ENCODE data around the gene CERKL.

The CERKL gene

DNA sequence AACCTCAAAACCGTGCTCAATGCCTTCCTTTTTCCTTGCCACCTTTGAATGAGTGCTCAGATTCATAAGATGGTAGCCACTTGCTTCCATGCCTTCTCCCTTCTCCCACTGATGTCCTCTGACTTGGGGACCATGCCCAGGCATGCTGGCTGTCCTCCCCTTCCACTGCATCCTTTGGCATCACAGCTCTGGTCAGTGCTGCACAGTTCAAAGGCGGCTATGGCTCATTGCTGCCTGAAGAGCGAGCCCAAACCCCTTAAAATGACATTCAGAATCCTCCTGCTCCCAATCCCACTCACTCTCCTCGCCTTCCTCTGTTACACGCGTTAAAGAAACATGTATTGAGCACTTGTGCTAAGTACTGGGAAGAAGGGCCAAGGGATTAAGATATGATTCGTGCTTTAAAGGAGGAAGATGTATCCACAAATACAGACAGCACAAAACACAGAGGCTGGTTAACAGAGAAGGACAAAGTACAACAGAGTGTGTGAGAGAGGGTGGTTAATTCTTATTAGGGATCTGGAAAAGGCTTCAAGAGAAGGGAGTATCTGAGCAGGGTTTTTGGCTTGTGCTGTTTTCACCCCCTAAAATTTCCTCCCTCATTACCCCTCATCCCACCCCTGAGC, 81.8 kb downstream of the CERKL start:
- no peak for DNase-seq (ENCODE audit: low read depth)

DNA sequence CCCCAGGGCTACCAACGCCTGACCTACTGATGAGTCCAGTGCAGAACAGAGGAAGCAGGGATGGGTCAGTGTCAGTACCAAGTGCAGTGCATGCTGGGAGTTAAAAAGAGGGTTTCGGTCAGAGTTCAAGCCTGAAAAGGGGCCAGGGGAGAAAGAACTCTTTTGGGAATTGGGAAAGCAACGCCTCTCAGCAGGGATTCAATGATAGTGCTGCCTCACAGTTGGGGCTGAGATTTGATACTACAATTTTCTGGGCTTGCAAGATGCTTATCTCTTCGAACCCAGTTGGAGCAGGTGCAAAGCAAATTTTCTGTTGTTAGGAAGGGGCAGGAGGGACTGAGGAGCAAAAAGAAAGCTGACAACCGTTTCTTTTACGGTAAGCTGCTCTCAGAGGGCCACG, 82.6 kb downstream of the CERKL start:
- no peak for DNase-seq (ENCODE audit: low read depth)

DNA sequence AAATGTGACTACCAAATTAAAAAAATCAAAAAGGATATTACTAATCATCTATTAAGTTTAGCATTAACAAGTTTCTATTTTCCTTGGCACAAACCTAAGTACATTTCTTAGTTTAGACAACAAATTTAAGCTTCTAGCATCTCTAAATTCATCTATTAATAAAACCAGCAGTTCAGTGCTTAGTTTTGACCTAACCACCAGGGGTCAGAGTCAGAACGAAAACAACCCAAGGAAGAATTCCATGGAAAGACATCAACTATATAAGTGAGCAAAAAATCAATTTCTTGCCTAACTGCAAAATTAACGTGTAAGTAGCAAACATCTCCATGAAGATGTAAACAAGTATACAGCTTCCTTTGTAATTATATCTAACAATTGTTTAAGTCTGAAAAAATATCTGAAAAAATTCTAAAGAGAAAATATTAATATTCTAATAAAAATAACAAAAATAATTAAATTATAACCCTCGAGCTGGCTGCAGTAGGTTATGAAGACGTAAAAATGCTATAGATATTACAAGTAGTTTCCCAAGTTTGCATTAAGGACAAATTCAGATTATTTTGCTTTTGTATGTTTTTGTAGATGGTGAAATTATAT, 83.7 kb downstream of the CERKL start:
- DNase-seq (ENCODE audit: low read depth), result no peak

DNA sequence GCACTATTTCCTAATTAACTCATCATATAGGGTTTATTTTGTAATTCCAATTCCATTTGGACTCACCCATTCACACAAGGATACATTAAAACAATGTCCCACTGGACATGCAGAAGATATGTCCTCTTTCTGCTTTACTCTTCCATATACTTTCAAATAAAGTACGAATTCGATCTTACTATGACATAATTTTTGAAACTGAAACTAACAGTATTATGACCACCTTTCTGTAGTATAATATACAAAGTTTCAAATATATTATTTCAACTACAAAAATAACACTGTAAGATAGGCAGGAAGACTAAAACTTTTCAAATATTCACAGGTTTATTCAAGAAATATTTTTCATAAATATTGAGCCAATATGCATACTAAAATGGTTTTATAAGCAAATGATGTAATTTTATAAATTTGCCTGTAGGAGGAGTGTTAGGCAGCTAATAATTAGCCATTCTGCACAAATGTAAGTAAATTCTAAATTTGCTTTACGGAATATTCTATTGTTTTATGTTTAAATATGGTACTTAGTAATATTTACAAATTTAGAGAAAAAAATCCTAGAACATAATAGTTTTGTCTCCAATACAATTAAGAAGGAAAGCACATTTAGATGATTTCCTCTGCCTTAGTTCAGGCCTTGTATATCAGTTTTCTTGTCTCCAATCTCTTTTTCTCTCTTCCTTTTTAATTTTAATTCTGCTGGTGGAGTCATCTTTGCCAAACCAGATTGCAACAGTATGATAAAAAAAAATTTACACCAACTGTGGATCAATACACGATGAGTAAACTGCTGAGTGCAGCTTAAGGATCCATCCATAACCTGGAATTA, 85.9 kb downstream of the CERKL start:
- no peak for DNase-seq (ENCODE audit: low read depth)

DNA sequence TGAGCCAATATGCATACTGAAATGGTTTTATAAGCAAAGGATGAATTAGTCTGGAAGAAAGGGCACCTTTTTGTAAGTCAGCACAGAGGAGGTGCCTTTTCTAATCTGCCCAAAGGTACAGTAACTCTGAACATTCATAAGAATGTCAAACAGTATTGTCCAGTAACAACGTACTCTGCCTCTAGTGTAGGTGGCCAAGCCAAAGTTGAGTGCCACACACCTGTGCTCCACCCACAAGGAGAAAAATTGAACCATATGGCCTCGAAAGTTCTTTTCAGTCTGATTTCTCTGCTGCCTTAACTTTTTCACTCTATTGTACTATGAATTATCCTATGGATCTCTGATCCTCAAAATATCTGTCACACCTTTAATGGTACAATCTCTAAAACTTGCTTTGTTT, 86.8 kb downstream of the CERKL start:
- DNase-seq (ENCODE audit: low read depth), result no peak

DNA sequence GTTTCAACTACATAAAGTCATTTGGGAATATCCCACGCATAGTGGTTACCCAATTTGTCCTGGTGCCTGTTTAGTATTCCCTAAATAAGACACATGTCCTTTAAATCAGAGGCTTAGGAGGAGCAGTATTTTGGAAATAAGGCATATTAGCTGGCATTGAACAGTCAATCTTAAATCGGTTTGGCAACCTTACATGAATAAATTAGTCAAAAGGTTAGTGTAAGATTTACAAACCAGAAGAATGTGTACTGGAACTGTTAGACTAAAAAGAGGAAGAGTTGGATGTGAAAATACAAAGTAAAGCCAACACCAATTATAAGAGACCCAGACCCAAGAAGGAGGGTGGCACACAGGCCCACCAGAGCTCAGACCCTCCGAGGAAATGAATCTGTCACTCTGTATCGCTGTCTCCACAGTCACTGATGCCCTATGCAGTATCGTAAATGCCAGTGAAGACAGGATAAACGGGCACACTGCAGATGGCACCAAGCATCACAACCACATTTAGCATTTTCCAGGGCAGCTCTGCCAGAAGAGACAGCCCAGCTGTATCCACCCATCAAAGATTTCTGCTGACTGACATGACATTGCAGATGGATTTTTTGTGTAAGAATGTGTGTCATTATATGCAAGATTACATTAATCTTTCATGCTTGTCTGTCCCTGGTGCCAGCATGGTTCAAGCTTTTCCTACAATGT, 90.4 kb downstream of the CERKL start:
- no peak for DNase-seq (ENCODE audit: low read depth)

DNA sequence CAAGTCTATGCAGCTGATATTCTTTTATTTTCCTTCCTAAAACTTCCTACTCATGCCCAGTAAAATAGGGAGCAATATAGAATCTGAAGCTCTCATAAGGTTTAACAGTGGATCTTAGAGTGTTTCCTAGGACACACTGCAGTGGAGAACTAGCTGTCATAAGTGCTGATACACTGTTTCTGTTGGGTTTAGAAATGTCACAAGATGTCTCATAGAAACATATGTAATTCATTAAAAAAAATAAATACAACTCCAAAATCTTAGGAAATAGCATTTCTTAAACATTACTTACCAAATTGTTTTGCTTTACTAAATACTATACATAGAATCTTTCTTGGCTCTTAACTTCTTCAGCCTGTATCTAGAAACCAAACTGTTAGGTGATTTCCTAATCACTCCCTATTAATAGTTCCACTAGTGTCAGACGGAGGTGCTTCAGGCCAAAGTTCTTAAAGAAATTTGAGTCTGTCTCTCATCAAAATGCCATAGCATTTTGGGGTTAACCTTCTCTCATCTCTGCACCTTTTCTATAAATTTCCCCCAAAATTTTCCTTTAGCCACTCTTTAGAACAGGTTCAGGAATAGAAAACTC, 93.7 kb downstream of the CERKL start:
- no peak for DNase-seq (ENCODE audit: low read depth)

DNA sequence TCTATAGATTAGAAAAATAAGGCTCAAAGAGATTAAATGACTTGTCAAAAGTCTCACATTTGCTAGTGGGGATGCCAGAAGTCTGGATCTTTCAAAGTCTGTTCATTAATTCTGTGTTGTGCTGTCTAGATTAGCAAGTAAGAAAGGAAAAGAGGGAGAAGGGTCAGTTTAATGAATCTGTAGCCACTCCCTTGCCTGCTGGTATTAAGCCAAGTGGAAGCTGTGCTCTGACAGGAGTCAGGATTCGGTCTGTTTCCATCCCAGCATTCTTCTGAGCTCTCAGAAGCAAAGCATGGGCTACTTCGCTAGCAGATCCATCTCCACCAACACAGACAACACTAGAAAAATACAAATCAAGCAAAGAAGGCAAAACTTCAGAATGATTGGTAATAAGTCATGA, 98.5 kb downstream of the CERKL start:
- no peak for DNase-seq (ENCODE audit: low read depth)

DNA sequence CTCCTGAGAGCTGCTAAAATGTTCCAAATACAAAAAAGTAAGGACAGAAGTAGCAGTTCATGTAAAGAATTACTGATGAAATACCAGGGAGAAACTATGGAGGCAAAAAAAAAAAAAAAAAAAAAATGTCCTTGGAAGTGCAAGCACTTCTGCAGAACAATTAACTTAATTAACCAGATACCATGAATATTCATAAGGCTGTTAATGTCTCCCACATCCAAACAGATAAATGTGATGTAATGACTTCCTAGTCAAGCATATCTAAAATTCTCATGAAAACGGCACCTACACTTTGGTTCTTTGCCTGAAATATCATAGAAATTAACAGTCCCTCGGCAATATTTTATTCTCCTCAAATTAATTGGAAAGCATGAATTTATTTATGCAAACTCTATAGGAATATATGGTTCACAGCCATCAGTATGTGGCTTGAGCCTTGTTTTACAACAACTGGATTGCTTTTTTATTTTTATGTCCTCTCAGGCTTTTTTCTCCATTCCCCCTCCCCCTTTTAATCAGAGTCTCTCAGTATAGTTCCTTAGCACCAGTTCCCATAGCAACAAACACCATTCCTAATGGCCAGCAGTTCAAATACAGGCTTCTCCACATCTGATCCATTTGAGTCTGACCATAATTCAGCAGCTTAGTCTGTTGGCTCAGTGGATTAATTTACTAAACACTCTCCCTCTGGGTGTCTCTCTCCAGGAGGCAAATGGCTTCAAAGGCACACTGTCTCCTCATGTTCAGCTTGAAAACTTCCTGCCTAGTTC, 102.7 kb downstream of the CERKL start:
- DNase-seq (ENCODE audit: low read depth), result no peak

DNA sequence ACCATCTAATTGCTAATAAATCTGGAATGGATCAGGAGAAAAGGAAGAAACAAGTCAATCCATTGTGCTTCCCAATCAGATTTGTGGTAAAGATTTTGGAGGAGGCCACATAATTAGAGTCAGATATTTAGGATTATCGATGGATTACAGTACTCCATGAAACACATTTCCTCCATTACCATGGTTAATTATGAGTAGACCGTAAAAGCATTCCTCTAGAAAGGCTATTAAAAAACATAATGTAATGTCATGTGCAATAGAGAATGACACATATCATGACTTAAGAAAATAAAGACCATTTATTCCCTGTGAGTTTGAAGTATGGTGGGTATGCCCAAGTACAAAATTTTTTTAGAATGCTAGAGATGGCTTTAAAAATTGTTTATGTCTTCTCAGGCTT, 103.7 kb downstream of the CERKL start:
- DNase-seq (ENCODE audit: low read depth), result no peak

DNA sequence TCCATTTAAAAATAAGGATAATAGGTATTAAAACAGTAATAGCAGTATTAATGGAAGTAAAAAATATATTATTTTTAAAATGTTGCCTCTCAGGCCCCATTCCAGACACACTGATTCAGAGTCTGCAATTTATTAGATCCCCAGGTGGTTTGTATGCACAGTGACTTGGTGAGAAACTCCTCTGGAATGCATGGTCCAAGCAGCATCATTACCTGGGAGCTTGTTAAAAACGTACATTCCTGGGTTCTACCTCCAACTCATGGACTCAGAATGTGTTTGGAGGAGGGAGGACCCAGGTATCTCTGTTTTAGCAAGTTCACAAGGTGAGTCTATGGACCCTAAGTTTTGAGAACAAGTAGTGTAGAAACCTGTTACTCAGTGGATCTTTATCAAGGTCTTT, 104.1 kb downstream of the CERKL start:
- DNase-seq (ENCODE audit: low read depth), result no peak

DNA sequence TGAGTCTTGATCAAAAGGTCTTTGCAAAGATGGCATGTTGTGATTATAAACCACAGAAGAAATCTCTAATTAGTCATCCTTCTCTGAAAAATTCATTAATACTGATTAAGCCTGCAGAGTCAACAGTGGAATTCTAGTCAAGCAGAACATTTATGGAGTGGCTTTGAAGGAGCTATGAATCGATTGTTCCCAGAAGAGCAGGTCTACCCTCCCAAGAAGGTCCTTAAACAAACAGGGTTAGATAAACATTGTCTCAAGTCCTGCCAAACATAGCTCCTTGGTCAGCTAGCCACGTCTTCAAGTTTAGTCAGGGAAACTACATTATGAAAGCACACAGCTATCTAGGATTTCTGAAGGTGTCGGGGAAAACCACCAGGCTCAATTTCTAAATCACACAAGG, 110.8 kb downstream of the CERKL start:
- no peak for DNase-seq (ENCODE audit: low read depth)

DNA sequence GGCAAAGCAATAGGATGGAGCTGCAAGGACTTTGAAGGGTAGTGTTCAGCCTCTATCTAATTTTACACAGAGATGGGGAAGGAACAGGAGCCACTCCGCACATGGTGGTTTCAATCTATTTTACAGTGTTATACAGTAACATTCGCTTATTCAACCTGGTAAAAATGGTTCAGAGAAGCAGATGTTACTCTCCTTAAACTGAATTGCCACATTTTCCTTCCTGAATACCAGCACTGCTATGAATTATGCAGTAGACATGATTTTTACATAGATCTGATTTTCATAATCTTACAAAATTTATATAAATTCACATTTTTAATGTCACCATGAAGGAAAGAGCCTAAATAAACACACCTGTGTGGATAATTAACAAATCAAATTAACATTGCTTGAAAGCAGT, 114.7 kb downstream of the CERKL start:
- DNase-seq (ENCODE audit: low read depth), result no peak

DNA sequence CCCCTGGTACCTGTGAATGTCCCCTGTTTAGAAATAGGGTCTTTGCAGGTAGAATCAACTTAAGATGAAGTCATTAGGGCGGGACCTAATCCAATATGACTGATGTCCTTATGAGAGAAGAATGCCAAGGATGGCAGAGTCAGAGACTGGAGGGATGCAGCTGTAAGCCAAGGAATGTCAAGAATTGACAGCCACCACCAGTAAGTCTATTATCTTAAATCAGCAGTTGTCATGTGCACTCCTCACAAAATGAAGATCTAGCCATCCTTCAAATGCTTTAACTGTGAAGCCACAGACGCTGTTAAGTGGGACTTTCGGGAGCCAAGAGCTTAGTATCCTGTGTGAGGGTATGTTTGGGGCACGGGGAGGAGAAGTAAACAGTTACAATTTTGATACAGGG, 116.5 kb downstream of the CERKL start:
- no peak for DNase-seq (ENCODE audit: low read depth)

DNA sequence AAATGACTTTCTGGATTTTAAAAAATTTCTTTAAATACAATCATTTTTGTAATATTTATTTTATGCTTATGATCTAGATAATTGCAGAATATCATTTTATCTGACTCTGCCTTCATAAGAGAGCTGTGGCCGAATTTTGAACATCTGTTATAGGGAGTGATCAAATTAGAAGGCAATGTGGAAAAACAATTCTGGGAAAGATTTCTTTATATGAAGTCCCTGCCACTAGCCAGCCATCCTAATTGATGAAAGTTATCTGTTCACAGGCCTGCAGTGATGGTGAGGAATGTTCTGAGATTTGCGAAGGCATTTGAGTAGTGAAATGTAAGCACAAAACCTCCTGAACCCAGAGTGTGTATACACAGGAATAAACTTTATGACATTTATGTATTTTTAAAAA, 120.2 kb downstream of the CERKL start:
- no peak for DNase-seq (ENCODE audit: low read depth)

DNA sequence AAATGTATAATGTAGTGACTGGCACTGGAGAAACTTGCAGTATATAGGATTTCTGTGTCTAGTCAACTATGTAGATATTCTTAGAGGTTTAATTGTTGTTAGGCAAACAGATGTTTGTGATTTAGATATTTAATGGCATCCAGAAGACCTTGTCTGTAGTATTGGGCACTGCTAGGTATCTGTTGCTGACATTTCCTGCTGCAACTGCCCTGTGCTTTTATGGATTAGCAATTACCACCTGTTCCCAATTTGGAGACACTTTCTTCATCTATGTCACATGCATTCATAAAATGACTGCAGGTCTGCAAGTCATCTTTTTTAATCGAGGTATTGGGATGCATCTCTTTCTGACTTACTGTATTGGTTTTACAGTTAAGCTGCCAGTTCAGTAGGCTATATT, 128.5 kb downstream of the CERKL start:
- no peak for DNase-seq (ENCODE audit: low read depth)

DNA sequence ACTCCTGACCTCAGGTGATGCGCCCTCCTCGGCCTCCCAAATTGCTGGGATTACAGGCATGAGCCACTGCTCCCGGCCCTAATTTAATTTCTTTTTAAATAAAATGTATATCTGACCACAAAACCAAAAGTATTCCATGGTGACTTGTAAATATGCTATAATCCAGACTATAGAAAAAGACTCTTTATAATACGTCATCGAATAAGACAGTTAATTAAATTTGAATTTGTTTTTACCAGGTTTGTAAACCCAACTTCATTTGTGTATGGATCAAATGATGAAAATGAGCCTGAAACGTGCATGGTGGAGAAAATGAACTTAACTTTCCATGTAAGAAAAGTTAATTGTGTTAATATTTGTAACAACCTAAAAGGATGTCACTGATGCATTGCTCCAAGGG, 129.8 kb downstream of the CERKL start:
- DNase-seq (ENCODE audit: low read depth), result no peak

DNA sequence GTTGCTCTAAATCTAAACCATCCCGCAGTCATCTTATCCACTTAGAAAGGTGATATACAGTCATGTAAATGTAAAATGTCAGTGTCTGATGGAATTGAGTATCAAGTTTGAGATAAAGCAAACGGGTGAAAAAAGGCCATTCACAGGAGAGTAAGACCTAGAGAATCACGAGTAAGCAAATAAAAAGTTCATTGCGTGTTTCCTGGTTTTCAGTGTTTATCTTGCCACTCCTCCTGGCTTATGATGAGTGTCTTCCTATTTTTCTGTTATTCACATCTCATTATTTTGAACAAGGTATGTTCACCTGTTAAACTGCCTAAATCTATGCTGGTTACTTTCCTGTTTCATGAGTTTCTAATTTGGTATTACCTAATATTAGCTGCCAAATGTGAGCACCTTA, 130.9 kb downstream of the CERKL start:
- DNase-seq (ENCODE audit: low read depth), result no peak

DNA sequence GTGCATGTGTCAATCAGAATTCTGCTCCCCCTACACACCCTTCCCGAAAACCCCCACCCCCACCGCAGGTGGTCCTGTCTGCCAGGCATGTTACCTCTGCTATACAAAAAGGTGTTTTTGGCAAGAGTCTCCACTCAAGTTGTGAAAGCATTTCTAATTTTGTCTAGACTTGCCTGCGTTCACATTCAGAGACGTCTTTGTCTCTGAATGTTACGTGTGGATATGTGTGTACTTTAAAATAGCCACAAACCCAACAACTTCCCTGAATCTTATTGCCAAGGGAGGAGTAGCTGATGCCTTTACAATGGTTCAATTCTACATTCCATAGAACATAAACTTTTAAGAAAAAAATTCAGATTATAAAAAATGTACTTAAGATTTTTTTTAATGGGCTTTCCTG, 133.1 kb downstream of the CERKL start:
- DNase-seq (ENCODE audit: low read depth), result no peak

DNA sequence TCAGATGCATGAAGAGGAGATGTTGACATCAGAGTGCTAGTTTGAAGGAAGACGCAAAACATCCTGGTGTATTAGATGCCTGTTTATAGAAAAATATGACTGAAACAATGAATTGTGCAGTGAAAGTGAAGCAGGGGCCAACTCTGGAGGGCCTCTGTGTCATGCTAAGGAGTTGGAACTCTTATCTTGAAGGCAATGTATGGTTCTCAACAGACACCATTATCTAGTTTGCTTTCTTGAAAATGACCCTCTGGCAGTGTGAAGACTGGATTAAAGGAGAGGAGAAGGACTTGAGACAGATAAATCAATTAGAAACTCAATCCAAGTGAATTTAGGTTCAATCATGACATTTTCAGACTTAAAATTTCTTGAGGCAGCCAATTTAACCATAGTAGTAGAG, 136.7 kb downstream of the CERKL start:
- no peak for DNase-seq (ENCODE audit: low read depth)

DNA sequence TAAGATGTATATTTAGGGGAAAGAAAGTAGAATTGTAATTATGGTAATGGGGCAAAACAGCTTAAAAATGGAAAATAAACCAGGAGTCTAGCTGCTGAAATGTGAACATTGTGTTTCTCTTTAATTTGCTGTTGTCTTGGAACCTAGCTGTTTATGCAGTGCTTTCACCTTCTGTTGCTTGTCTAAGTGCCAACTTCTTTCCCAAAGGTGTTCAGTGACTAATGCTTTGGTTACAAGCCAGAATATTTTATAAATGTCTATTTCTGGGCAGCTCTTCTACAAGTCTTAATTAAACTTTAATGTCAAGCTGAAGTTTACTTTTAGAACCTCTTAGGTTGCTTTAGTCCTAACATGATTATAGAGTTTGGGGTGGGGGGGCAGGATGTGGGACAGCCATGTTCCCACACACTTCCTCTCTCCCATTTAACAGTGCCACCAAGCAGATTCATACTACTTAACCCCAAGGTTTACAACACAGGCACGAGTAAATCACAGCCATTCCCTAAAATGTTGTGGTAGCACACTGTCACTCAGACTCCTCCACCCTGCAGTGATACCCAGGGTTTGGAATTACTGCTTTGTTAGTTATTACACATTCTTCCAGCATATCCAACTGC, 139.1 kb downstream of the CERKL start:
- DNase-seq (ENCODE audit: low read depth), result no peak
